HG03280 (cell line): ENCODE data around the gene SLC10A6.

ENCODE experiments used
- ATAC-seq: cut with Tn5 transposase; IDR thresholded peaks from one replicate; pipeline ENCODE4 v1.9.1; 2021; ENCODE audit warnings: mild to moderate bottlenecking, moderate library complexity; ENCODE audit not compliant: unreplicated experiment

Gene SLC10A6

DNA sequence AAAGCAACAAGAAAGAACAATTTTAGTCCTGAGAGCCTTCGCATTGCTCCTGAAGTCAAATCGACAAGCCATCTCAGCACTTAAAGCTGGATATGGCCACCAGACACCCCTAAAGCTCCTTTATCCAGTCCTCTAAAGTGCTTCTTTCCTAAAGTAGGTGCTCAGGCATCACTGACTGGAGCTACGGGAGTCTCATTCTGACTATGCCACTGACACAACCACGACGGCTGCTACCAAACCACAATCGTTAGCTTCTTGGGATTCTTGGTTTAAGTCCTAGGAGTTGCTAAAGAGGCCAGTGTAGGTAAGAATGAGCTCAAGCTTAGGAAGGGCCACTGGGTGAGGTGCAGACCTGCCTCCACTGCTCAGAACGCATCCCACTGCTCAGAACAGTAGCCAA, 1.0 kb downstream of the SLC10A6 start:
- ATAC-seq, result no peak

- no peak for ATAC-seq
Measured at GRCh38 chr4:86847571-86847970, 1.6 kb downstream of the SLC10A6 start.

- no peak for ATAC-seq
Measured at GRCh38 chr4:86846921-86847320, 2.3 kb downstream of the SLC10A6 start.

- ATAC-seq, result no peak
Measured at GRCh38 chr4:86845593-86845992, 3.6 kb downstream of the SLC10A6 start.

- no peak for ATAC-seq
Measured at GRCh38 chr4:86841309-86841708, 7.9 kb downstream of the SLC10A6 start.

GRCh38 chr4:86840858-86841257, 8.3 kb downstream of the SLC10A6 start:
- ATAC-seq, result no peak

- no peak for ATAC-seq
Measured at GRCh38 chr4:86837691-86838503, 11.3 kb downstream of the SLC10A6 start.

- no peak for ATAC-seq
Measured at GRCh38 chr4:86835677-86836076, 13.5 kb downstream of the SLC10A6 start.

DNA sequence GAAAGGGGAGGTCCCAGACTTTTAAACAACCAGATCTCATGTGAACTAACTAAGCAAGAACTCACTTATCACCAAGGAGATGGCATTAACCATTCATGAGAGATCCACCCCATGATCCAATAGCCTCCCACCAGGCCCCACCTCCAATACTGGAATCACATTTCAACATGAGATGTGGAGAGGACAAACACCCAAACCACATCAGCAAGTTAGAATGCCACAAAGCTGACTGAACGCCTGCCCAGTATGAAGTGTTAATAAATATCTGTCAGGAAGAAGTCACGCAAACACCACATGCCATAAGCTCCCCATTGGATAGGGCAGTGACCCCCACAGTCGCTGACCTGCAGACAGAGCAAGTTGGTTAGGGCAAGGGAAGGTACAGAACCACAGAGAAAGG, 14.3 kb downstream of the SLC10A6 start:
- no peak for ATAC-seq

DNA sequence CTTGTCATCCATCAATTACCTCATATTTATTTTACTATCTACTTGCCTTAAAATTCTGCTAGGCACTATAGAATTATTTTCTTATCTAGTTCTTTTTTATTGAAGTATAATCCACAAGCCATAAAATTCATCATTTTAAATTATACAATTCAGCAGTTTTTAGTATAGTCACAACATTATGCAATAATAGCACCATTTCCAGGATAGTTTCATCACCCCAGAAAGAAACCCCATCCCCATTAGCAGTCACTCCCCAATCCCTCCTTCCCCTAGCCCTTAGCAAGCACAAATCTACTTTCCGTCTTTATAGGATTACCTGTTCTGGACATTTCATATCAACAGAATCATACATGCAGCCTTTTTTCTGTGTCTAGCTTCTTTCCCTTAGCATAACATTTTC, 15.6 kb downstream of the SLC10A6 start:
- no peak for ATAC-seq

- no peak for ATAC-seq
Measured at GRCh38 chr4:86831262-86832130, 17.7 kb downstream of the SLC10A6 start.

GRCh38 chr4:86825511-86825910, 23.7 kb downstream of the SLC10A6 start:
- ATAC-seq, result no peak

- ATAC-seq, result no peak
Measured at GRCh38 chr4:86822136-86822535, 27.0 kb downstream of the SLC10A6 start.

- no peak for ATAC-seq
Measured at GRCh38 chr4:86821151-86821550, 28.0 kb downstream of the SLC10A6 start.

DNA sequence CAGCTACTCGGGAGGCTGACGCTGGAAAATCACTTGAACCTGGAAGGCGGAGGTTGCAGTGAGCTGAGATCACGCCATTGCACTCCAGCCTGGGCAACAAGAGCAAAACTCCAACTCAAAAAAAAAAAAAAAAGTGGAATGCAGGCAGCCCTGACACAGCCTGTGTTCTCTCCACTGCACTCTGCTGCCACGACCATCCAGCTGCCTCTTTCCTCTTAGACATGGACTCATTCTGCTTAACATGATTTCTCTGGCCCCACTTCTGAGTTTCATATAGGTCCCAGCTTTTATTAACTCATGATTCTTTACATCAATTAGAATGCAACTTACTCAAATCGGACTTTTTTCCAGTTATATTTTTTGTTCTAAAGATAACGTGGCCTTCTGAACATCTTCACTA, 29.6 kb downstream of the SLC10A6 start:
- ATAC-seq, result no peak

DNA sequence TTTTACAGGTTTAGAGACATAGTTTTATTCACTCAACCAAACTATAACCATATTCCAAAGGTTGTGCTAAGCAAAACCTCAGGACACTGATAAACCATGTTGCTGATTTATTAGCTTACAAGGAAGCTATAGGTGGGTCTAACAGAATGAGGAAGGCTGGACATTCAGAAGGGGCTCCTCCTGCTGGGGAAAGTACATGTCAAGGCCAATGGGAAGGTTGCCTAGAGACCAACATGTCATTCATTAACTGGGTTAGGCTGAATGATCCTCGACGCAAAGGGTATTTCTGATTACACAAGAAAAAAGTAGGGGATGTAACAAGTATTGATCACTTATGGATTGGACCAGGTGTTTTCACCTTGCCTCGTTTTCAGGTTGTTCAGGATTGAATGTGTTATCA, 30.3 kb downstream of the SLC10A6 start:
- no peak for ATAC-seq

- ATAC-seq, result no peak
Measured at GRCh38 chr4:86818211-86818610, 31.0 kb downstream of the SLC10A6 start.

- ATAC-seq, result no peak
Measured at GRCh38 chr4:86816501-86817273, 32.5 kb downstream of the SLC10A6 start.

GRCh38 chr4:86815653-86816052, 33.5 kb downstream of the SLC10A6 start:
- no peak for ATAC-seq

DNA sequence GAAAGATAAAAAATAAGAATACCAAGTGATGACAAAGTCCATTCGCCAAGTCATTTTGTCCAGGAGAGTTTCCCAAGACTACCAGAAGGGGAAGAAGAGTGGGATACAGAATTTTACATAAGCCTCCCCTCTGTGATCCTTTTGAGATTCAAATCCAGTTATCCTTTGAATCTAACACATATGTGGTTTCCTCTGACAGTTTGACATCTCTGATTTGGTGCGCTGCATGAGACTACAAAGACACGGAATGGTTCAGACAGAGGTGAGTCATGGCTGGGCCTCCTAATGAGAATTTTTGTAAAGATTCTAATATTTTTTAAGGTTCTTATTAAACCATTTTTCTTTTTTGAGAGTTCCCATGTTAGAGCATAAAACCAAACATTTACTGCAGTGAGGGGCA, 38.3 kb downstream of the SLC10A6 start:
- ATAC-seq, result no peak

GRCh38 chr4:86809809-86810208, 39.4 kb downstream of the SLC10A6 start:
- ATAC-seq, result no peak
